SW 1271 (cell line): ENCODE measurements around the gene NRXN3.
"Not testable (repeated sequence)": the region's sequence is repeated elsewhere in the genome, so short reads cannot be mapped to it uniquely, and the experiment has no call there.

Experiments
- DNase-seq, 2 experiments: peaks; one replicate each; lab custom pipeline; 2025; lab: John Stamatoyannopoulos, UW

Gene NRXN3

GRCh38 chr14:79074510-79074909 is 904.3 kb downstream of the NRXN3 start:
- no peak for DNase-seq

DNA sequence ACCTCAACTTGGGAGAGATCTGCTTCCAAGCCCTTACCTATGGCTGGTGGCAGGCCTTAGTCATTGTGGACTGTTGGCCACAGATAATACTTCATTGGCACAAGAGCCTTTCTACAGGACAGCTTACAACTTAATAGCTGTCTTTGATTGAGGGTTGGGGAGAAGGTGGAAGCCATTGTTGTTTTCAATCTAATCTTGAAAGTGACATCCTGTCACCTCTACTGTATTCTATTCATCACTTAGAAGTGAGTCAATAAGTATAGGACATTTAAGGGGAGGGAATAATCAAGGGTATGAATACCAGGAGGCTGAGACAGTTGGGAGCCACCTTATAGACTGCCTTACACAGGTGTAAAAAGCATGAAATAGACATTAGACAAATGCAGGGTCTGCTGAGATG is 906.3 kb downstream of the NRXN3 start:
- DNase-seq, result no peak

DNA sequence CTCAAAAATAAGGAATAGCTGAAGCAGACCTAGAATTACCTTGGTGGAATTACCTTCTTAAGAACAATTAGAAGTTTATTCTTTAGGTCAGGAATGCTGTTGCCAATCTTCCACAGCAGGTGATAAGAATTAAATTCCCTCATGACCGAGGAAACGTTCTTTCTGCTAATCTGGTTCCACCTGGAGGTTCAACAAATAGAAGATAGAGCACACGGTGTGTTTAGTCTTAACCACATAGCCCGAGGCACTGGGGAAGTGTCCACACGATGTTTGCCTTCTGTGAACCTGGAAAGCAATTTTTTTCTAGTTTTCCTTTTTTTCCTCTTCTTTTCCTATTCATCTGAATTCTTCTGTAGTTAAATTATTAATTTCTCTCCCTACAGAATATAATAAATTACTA is 906.9 kb downstream of the NRXN3 start:
- no peak for DNase-seq

DNA sequence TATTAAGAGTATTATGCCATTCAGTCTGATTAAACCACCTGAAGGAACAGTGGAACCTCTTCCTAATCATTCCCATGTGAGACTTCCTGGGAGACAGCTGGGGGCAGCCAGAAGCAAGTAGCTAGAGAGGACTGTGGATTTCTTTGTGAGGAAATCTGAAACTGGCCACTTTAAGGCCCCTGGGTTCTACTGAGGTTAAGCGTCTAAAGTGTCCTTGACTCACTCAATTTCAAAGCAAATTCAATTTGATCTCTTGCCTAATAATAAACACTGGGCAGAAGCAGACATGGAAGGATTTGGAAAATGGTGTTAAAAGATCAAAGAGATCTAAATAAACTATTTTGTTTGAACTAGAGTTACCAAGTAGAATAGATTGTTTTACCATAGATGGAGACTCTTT is 909.9 kb downstream of the NRXN3 start:
- no peak for DNase-seq

GRCh38 chr14:79082883-79083282 is 912.7 kb downstream of the NRXN3 start:
- no peak for DNase-seq

GRCh38 chr14:79083356-79083755 is 913.2 kb downstream of the NRXN3 start:
- no peak for DNase-seq

DNA sequence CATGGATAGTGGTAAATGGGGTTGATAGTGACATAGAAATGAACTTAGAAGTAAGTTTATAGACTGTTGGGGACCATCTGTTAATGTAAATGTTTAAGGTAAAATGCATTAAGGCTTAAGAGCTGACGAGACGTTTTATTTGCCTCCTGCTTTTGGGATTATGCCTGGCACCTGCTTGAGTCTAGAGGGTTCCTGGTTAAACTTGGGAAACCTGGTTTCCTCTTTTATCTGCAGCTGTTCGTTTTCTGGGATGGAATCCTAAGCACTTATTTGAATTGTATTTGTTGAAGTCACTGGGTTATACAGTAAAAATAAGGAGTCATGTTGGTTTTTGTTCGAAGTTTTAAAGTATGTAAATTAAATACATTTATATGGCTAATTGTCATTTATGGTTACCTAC is 914.7 kb downstream of the NRXN3 start:
- no peak for DNase-seq

DNA sequence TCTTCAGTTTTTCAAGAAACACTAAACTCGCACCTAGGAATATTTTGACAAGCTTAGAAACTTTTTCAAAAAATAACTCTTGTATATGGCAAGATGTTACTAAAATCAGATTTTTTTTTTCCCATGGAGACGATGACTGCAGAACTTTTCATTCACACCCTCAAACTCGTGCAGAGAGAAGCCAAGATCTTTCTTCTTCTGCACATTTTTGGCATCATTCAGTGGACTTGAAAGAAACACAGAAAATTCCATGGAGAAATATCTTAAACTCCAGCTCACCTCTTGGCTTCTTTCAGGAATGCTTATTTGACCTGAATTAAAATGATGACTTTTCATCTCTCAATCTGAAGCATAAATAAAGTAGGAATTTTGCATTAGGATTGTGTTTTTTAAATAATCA is 919.4 kb downstream of the NRXN3 start:
- DNase-seq, result no peak

DNA sequence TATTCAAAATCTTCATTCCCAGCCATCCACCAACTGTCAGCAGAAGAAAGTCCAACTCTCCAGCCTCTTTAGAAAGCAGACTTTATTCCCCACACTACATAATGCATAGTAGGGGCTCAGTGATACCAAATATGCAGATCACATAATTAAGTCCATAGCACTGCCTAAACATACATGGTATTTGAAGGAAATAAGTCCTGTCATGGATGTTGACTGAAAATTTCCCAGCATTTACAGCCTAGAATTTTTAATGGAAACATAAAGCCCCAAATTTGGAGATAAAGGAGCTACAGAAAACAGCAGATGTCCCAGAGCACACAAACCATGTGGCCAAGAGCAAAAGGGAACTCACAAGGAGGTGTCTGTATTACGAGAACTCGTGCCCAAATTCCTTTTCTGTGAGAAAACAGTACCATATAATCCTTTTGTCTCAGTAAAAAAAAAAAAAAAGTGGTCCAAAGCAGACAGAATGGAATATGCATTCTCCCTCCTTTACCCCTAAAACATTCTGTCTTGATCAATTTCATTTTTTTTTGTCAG is 920.5 kb downstream of the NRXN3 start:
- DNase-seq, result no peak

DNA sequence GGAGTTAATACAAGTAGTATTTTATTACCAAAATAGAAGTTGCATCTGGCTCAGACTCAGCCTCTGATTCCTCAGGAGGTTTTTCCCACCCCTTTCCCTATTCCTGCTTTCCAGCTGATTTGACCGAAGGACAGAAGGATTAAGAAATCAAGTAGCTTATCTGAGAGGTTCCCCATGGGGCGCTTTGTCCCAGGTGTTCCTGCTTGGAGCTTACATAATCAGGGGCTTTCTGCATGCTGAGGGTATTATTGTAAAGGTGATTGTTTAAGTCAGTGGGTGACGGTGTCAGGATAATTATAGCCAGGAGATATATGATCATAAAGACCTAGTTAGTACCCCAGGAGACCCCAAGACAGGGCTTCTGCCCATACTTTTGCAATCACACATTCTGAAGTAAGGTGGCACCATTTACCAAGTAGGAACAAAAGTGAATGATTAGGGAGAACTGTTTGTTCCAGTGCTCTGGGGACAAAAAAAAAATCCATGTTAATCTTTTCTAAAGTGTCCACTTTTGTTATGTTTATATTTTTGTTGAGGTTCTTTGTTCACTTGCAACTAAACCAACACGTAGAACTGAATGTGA is 921.3 kb downstream of the NRXN3 start:
- no peak for DNase-seq

- DNase-seq, result no peak
Observed at GRCh38 chr14:79093531-79093930, 923.4 kb downstream of the NRXN3 start.

- DNase-seq, result no peak
Observed at GRCh38 chr14:79094951-79095350, 924.8 kb downstream of the NRXN3 start.

DNA sequence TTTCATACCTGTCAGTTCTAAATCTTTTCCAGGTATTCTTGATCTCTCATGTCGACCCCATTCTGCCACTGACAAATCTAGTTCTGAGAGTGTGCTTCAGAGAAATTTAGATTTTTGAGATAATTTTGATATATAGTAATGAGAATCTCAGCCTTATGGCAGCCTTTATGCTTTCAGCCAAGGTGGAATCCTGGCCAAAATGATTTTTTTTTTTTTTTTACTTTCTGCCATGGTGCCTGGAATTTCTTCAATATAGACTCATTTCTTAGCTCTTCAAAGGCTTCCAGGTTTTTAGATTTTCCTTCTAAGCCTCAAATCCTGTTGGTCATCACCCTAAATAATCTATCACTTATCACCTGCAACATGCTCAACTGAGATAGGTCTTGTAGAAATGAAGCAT is 926.6 kb downstream of the NRXN3 start:
- no peak for DNase-seq

DNA sequence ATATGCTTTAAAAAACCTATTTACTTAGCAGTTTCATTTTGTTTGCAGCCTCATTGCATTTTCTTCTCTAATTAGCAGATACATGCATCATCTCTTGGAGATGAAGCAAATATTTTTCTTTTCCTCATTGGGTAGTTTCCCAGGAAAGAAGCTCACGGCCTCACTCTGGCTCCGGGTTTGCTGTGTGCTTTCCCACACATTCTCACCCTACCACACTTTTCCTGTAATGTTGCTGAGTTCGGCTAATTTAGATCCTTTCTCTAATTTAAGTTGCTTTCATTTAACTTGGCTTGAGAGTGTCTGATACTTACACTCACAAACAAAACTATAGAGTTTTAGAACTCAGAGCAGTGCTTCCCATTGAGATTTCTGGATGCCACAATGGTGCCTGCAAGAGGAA is 928.2 kb downstream of the NRXN3 start:
- DNase-seq, result no peak

DNA sequence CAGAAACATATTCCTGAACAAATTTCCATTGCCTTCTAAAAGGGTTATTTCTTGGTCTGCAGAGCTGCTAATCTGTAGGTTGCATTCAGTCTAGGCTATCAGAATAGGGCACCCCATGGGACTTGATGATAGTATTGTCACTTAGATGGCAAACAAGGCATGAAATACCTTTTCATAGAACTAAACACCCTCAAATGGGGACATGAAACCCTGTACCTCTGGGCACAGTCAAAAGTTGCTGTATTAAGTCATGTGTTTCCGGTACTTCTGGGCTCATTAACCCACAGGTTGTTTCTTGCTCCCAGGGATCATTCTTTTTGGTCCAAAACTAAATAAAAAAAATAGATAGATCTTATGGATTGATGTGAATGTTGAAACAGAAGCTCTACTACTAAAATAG is 930.4 kb downstream of the NRXN3 start:
- DNase-seq, result no peak

DNA sequence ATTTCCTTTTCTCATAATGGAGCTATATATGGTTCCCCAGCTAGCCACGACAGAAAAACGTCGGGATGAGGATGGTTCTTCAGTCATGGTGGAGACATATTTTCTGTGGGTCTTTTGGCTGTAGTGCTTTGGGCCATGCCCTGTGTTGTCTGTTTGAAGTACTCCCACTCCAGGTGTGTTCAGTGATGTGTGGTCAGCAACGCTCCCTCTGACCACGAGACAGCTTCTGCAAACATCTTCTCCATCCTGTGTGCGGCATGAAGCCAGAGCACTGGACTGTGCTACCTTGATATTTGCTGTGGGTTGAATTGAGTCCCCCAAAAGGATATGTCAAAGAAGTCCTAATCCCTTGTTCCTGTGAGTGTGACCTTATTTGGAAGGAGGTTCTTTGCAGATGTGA is 931.2 kb downstream of the NRXN3 start:
- no peak for DNase-seq

DNA sequence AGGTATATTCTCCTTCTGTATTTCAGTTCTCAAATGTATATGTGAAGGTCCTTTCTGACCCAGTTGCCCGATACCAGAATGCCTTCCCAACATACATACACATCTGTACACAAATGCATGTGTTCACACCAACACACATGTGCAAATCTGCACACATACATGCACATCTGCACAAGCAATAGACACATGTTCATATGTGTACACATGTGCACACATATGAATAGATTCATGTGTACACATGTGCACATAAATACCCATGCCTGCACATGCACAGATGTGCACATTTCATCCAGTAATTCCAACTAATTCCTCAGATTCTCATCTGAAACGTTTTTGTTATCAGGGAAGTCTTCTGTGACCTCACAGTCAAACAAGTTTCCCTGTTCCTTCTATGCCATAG is 933.6 kb downstream of the NRXN3 start:
- no peak for DNase-seq

- DNase-seq, result not testable (repeated sequence)
Observed at GRCh38 chr14:79110564-79110963, 940.4 kb downstream of the NRXN3 start.

GRCh38 chr14:79111987-79112501 is 941.9 kb downstream of the NRXN3 start:
- DNase-seq, result no peak

GRCh38 chr14:79117561-79117960 is 947.4 kb downstream of the NRXN3 start:
- DNase-seq, result no peak

GRCh38 chr14:79118291-79118690 is 948.1 kb downstream of the NRXN3 start:
- no peak for DNase-seq

DNA sequence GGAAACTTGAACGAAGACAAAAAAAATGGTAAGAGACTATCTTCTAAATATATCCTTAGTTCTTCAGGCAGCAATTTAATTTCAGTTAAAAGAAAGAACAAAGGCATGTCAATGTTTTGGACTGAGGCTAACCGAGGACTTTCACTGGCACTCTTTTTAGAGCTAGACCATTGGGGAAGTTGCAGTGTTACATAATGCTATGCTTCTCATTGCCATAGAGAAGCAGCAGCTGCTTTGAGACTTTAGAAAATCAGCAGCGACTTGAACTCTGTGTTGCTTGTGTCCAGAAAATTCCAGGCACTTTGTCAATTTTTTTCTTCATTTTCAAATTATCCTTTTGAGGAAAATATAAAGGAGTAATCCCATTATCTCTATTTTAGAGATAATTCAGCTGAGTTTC is 964.2 kb downstream of the NRXN3 start:
- DNase-seq, result no peak

DNA sequence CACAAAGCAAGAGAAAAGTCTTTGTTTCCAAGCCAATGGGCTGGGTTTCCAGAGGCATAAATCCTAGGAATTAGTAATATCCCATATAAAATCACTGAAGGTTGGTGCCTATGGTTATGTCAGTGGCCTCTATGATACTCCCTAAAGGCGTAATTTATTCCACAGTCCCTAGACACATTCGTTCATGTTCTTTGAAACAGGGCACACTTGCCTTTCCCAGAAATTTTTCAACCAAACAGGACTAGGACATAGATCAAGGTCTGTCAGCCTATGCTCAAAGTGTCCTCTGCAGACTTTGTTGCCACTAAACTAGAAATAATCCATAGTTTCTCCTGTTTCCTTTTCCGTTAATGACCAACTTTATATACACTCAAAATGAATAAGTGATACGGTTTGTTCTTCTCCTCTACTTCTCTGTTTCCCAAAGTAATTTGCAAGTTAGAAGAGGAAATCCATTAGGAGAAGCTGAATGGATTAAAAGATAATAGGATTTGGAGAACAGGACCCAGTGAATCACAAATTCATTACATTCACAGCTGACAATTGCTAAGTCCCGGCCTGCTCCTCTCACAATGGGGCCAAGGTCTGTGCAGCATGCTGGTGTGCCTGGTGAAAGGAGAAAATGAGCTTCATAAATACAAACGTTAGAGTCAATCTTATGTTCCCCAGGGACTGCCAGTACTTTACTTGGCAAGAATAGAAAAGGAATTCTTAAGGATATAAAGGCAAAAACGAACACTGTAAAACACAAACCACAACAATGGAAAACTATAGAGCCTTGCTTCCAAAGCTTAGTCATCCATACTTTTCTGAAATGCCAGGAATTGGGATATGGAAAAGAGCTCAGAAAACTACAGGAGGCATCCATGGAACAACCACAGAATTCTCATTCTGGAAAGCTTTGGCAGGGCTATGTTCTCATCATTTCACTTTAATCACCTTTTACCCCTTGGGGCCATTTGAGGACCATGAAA is 966.2 kb downstream of the NRXN3 start:
- no peak for DNase-seq
